ENCODE measurements around the gene MINDY1. TPM values are rescaled to one million over a fixed set of nuclear protein-coding genes. Genes with fewer than 3 reads are reported as not detected.

Gene MINDY1
- total RNA-seq, 2 donors from 2014 or later: 10.9 to 22.6 TPM

DNA sequence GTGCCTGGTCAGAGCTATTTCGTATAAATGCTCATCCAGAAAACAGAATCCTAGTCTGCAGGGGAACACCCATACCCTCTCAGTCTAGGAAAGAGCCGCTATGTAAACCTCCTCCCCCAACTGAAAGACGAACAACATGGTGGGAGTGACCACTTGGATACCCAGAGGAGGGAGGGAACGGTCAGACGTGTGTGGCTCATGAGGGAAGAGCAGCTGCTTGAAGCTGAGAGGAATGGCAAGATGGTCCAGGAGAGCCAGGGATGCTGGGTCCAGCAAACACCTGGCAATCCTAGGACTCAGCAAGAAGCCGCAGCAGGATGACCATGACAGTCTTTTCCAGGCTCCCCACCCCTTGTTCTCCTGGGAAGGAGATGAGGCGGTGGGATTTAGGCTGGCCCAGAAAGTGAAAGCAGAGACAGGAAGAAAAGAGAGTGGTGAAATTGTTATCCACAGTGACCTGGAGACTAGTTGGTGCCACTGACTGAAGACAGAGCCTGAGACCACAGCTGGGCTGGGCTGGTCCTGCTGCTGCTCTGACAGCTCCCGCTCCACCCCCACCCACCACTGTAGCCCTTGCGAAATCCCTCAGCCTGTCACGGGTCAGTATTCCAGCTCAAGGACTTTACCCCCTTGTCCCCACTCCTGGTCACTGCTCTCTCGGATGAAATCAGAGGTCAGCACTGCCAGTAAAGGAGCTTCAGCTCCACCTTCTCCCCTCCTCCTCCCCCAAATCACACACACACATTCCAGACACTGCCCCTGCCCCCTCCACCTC is 35.7 kb downstream of the MINDY1 start:
- no peak for ATAC-seq (replicated peaks)
- Mint-ChIP-seq H3K36me3 (ENCODE audit: low read depth) (peaks cover 65% of the 10 kb centered on the region), H3K9me3 (no peaks in the 10 kb centered on the region), H3K27ac (peak overlapping the region; percentile 90), H3K4me3 (peak overlapping the region; percentile 88), H3K4me1 (peaks cover 24% of the 10 kb centered on the region), H3K27me3 (no peaks in the 10 kb centered on the region)

GRCh38 chr1:150969626-150970025 is 37.1 kb downstream of the MINDY1 start:
- peak overlapping the region; percentile 90 for H3K27ac Mint-ChIP-seq
- ATAC-seq (replicated peaks): no peak
- peaks cover 78% of the 10 kb centered on the region for H3K36me3 Mint-ChIP-seq (ENCODE audit: low read depth)
- no peak overlapping the region for H3K4me3 Mint-ChIP-seq
- H3K4me1 Mint-ChIP-seq: peaks cover 24% of the 10 kb centered on the region
- no peaks in the 10 kb centered on the region for H3K27me3 Mint-ChIP-seq
- no peaks in the 10 kb centered on the region for H3K9me3 Mint-ChIP-seq

GRCh38 chr1:150968491-150968890 is 38.2 kb downstream of the MINDY1 start:
- peak overlapping the region; percentile 90 for H3K27ac Mint-ChIP-seq
- no peaks in the 10 kb centered on the region for H3K9me3 Mint-ChIP-seq
- no peaks in the 10 kb centered on the region for H3K27me3 Mint-ChIP-seq
- no peak for ATAC-seq (replicated peaks)
- H3K4me1 Mint-ChIP-seq: peaks cover 24% of the 10 kb centered on the region
- peaks cover 90% of the 10 kb centered on the region for H3K36me3 Mint-ChIP-seq (ENCODE audit: low read depth)
- H3K4me3 Mint-ChIP-seq: no peak overlapping the region

DNA sequence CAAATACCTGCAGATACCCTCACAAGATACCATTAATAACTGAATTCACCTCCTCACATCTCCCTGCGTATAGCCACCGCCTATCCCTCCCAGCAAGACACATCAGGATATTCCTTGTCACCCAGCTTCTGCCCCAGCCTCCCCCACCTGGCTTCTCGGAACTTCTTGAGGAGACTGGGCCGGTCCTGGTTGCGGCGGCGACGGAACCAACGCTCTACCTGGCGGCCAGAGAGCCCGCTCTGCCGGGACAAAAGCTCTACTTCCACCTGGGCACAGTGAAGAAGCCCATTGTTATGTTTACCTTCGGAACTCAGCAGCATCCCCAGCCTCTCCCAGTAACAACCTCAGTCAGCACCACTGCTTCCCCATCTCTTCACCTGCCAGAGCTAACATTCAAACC is 38.8 kb downstream of the MINDY1 start:
- Mint-ChIP-seq H3K36me3 (ENCODE audit: low read depth) (peaks cover 91% of the 10 kb centered on the region), H3K4me3 (no peak overlapping the region), H3K27me3 (no peaks in the 10 kb centered on the region), H3K27ac (peak overlapping the region; percentile 41), H3K4me1 (peaks cover 24% of the 10 kb centered on the region), H3K9me3 (no peaks in the 10 kb centered on the region)
- no peak for ATAC-seq (replicated peaks)

DNA sequence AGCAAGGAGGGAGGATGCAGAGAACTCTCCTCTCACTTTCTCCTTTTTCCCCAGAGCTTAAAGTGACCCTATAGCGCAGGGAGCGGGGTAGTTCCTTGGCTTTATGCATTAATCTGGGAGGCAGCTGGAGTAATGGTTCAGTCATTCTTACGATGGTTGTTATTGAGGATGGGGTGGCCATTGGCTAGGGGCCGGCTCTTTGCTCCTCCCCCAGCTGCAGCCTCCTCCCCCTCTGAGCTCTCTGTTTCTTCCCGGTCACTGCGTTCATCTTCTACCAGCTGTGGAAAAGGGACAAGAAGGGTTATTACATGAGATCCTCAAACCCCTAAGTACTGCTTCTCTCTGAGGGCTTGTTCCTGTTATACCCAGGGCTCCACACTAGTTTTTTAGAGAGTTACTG is 40.7 kb downstream of the MINDY1 start:
- H3K27me3 Mint-ChIP-seq: no peaks in the 10 kb centered on the region
- H3K4me3 Mint-ChIP-seq: no peak overlapping the region
- no peaks in the 10 kb centered on the region for H3K9me3 Mint-ChIP-seq
- no peak for ATAC-seq (replicated peaks)
- peaks cover 14% of the 10 kb centered on the region for H3K4me1 Mint-ChIP-seq
- peak overlapping the region; percentile 20 for H3K27ac Mint-ChIP-seq
- peaks cover 93% of the 10 kb centered on the region for H3K36me3 Mint-ChIP-seq (ENCODE audit: low read depth)

- peaks cover 10% of the 10 kb centered on the region for H3K4me1 Mint-ChIP-seq
- H3K27me3 Mint-ChIP-seq: no peaks in the 10 kb centered on the region
- H3K36me3 Mint-ChIP-seq (ENCODE audit: low read depth): peaks cover 93% of the 10 kb centered on the region
- ATAC-seq (replicated peaks): no peak
- H3K9me3 Mint-ChIP-seq: no peaks in the 10 kb centered on the region
- no peak overlapping the region for H3K27ac Mint-ChIP-seq
- H3K4me3 Mint-ChIP-seq: no peak overlapping the region
These were observed 41.1 kb downstream of the MINDY1 start for GRCh38 chr1:150965605-150966004.

DNA sequence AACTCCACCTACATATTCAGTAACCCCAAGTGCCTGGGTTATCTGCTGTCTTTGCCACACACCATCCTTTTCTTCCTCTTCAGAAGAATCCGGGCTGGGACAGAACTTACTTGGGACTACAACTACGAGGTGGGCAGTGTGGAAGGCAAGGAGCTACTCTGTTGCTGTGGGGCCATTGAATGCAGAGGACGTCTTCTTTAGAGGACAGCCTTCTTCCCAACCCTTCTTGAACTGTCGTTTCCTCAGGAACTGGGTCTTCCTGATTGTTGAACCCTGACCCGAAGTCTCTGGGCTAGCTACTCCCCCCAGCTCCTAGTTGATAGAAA is 42.6 kb downstream of the MINDY1 start:
- Mint-ChIP-seq H3K9me3 (no peaks in the 10 kb centered on the region), H3K4me3 (no peak overlapping the region), H3K27ac (peak overlapping the region; percentile 29), H3K27me3 (no peaks in the 10 kb centered on the region), H3K4me1 (peaks cover 5% of the 10 kb centered on the region), H3K36me3 (ENCODE audit: low read depth) (peaks cover 100% of the 10 kb centered on the region)
- ATAC-seq (replicated peaks): no peak

DNA sequence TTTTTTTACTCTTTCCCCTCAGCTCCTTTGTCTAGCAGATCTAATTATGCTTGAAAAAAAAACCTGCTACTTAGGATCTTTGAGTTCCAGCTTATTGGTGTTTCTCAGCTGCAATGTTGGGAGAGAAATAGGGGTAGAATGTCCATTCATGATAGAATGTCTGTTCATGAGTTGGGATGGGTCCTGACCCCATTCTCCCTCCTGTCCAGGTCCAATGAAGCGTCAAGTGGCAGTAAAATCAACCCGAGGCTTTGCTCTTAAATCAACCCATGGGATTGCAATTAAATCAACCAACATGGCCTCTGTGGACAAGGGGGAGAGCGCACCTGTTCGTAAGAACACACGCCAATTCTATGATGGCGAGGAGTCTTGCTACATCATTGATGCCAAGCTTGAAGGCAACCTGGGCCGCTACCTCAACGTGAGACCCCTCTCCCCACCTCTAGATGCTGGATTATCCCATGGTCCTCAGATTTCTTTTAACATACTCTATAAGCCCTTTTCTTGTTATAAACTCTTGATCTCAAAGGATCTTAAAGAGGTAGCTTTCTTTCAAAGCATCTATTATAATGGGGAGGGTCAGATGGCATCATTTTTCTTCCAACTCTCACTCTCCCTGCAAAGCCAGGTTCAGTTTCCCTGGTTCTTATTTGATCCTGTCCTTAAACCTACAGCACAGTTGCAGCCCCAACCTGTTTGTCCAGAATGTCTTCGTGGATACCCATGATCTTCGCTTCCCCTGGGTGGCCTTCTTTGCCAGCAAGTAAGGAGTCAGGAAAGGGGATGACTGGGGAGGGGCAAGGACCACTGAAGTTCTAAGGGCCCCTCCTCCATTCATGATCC is 43.2 kb downstream of the MINDY1 start:
- Mint-ChIP-seq H3K4me3 (no peak overlapping the region), H3K27me3 (no peaks in the 10 kb centered on the region), H3K36me3 (ENCODE audit: low read depth) (peaks cover 100% of the 10 kb centered on the region), H3K27ac (peak overlapping the region; percentile 29), H3K9me3 (no peaks in the 10 kb centered on the region), H3K4me1 (peaks cover 5% of the 10 kb centered on the region)
- no peak for ATAC-seq (replicated peaks)

GRCh38 chr1:150961756-150962155 is 44.9 kb downstream of the MINDY1 start:
- Mint-ChIP-seq H3K27ac (no peak overlapping the region), H3K9me3 (no peaks in the 10 kb centered on the region), H3K4me3 (no peak overlapping the region), H3K4me1 (peaks cover 10% of the 10 kb centered on the region), H3K36me3 (ENCODE audit: low read depth) (peaks cover 100% of the 10 kb centered on the region), H3K27me3 (no peaks in the 10 kb centered on the region)
- ATAC-seq (replicated peaks): peak; percentile 21

DNA sequence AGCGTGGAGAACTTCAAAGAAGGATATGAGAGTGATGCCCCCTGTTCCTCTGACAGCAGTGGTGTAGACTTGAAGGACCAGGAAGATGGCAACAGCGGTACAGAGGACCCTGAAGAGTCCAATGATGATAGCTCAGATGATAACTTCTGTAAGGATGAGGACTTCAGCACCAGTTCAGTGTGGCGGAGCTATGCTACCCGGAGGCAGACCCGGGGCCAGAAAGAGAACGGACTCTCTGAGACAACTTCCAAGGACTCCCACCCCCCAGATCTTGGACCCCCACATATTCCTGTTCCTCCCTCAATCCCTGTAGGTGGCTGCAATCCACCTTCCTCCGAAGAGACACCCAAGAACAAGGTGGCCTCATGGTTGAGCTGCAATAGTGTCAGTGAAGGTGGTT is 46.1 kb downstream of the MINDY1 start:
- no peak for ATAC-seq (replicated peaks)
- Mint-ChIP-seq H3K9me3 (no peaks in the 10 kb centered on the region), H3K27ac (no peak overlapping the region), H3K4me3 (no peak overlapping the region), H3K27me3 (no peaks in the 10 kb centered on the region), H3K36me3 (ENCODE audit: low read depth) (peaks cover 99% of the 10 kb centered on the region), H3K4me1 (peaks cover 4% of the 10 kb centered on the region)

- H3K36me3 Mint-ChIP-seq (ENCODE audit: low read depth): peaks cover 95% of the 10 kb centered on the region
- ATAC-seq (replicated peaks): no peak
- no peaks in the 10 kb centered on the region for H3K9me3 Mint-ChIP-seq
- peaks cover 4% of the 10 kb centered on the region for H3K4me1 Mint-ChIP-seq
- peak overlapping the region; percentile 70 for H3K27ac Mint-ChIP-seq
- no peak overlapping the region for H3K4me3 Mint-ChIP-seq
- no peaks in the 10 kb centered on the region for H3K27me3 Mint-ChIP-seq
These were observed 49.0 kb downstream of the MINDY1 start for GRCh38 chr1:150957666-150958065.

DNA sequence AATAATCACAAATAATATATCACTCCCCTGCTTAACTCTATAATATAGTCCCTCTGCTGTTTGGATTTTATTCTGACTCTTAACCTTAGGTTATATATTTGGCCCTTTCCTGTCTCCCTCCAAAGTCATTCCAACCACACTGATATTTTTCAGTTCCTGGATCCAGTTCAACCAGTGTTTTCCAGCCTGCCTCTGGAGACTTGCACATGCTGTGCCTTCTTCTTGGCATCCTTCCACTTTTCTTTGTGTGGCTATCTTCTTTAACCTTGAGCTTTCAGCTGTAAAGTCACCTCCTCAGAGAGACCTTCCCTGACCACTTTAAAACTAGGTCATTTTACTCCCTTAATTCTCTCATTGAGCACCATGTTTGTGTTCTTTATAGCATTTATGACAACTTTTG is 51.4 kb downstream of the MINDY1 start:
- Mint-ChIP-seq H3K4me3 (no peak overlapping the region), H3K27ac (peak overlapping the region; percentile 25), H3K9me3 (no peaks in the 10 kb centered on the region), H3K36me3 (ENCODE audit: low read depth) (peaks cover 95% of the 10 kb centered on the region), H3K4me1 (peaks cover 9% of the 10 kb centered on the region), H3K27me3 (no peaks in the 10 kb centered on the region)
- ATAC-seq (replicated peaks): no peak

DNA sequence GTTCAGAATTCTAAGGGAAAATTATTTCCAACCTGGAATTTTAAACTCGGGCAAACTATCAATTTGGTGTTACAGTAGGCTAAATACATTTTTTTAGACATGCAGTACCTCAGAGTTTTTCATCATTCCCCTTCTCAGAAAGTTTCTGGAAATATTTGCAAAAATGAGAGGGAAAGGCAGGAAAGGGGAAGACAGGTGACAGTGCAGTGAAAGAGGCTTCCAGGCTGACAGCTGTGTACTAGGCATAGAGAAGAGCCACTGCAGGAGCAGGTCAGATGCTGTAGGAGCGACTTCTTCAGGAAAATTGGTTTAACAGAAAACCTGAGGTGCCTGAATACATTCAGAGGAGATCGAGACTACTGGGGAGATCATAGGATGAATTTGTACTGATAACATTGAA is 52.0 kb downstream of the MINDY1 start:
- no peak overlapping the region for H3K4me3 Mint-ChIP-seq
- no peak overlapping the region for H3K27ac Mint-ChIP-seq
- peaks cover 9% of the 10 kb centered on the region for H3K4me1 Mint-ChIP-seq
- no peaks in the 10 kb centered on the region for H3K27me3 Mint-ChIP-seq
- no peaks in the 10 kb centered on the region for H3K9me3 Mint-ChIP-seq
- H3K36me3 Mint-ChIP-seq (ENCODE audit: low read depth): peaks cover 95% of the 10 kb centered on the region
- ATAC-seq (replicated peaks): no peak
